ENCODE measurements around the gene DENND6B.

- no peak for TF ChIP-seq CTCF (IDR thresholded peaks at IDR 0.05; ENCODE audit: poor library complexity, severe bottlenecking)
- no peak for TF ChIP-seq TAF1 (IDR thresholded peaks at IDR 0.05; ENCODE audit: low read depth)
Observed at GRCh38 chr22:50338860-50339462, 12.1 kb upstream of the DENND6B start.
